SJCRH30 (cell line): ENCODE data around the gene USP3. TPM values are rescaled to one million over a fixed set of nuclear protein-coding genes. Genes with fewer than 3 reads are reported as not detected.

Experiments
- DNase-seq, 2 experiments: peaks; one replicate each; pipeline ENCODE4 v3.0.0-alpha.2; 2015 to 2020
- H3K27ac ChIP-seq: fragments of 250-450 bp; sonication (Bioruptor Pico); 2 replicates; pipeline ENCODE4 v1.5.1; 2020; ENCODE audit warnings: mild to moderate bottlenecking, moderate library complexity
- H3K27me3 ChIP-seq: fragments of 250-450 bp; sonication (Bioruptor Pico); 2 replicates; pipeline ENCODE4 v1.5.1; 2020; ENCODE audit warnings: mild to moderate bottlenecking, moderate library complexity
- H3K36me3 ChIP-seq: fragments of 250-450 bp; sonication (Bioruptor Pico); 2 replicates; pipeline ENCODE4 v1.5.1; 2020; ENCODE audit warnings: mild to moderate bottlenecking, moderate library complexity
- H3K4me1 ChIP-seq: fragments of 250-450 bp; sonication (Bioruptor Pico); 2 replicates; pipeline ENCODE4 v1.5.1; 2020; ENCODE audit warnings: mild to moderate bottlenecking, moderate library complexity
- H3K4me3 ChIP-seq: fragments of 250-450 bp; sonication (Bioruptor Pico); 2 replicates; pipeline ENCODE4 v1.5.1; 2020; ENCODE audit warnings: mild to moderate bottlenecking, moderate library complexity
- H3K9me3 ChIP-seq: fragments of 250-450 bp; sonication (Bioruptor Pico); replicated peaks from 2 replicates; pipeline ENCODE4 v1.5.1; 2020; ENCODE audit warnings: mild to moderate bottlenecking, moderate library complexity
- total RNA-seq: library from RNA; depleted of rRNA; stranded (reverse); fragments of >200 nt; shearing (Covaris generic); gene quantifications from 2 replicates; pipeline ENCODE4 v1.2.3, GENCODE V29; 2014

Gene USP3
- total RNA-seq, 1 experiment from 2014 or later, result 42.0 TPM

GRCh38 chr15:63469984-63470383, 34.4 kb upstream of the USP3 start:
- DNase-seq, result no peak
- no peaks in the 10 kb centered on the region for H3K36me3 ChIP-seq
- peaks cover 5% of the 10 kb centered on the region for H3K4me1 ChIP-seq
- no peak overlapping the region for H3K4me3 ChIP-seq
- H3K9me3 ChIP-seq, result no peaks in the 10 kb centered on the region
- H3K27me3 ChIP-seq, result no peaks in the 10 kb centered on the region
- no peak overlapping the region for H3K27ac ChIP-seq

- Histone ChIP-seq H3K4me3 (no peak overlapping the region), H3K27me3 (no peaks in the 10 kb centered on the region), H3K9me3 (no peaks in the 10 kb centered on the region), H3K4me1 (0 out of 2 replicates have a peak, but pooled peaks cover 3% of the 10 kb centered on the region), H3K27ac (no peak overlapping the region), H3K36me3 (no peaks in the 10 kb centered on the region)
- no peak for DNase-seq
Measured at GRCh38 chr15:63473007-63473748, 31.2 kb upstream of the USP3 start.

GRCh38 chr15:63473749-63473998, 30.7 kb upstream of the USP3 start:
- 0 out of 2 replicates have a peak, but pooled peaks cover 3% of the 10 kb centered on the region for H3K4me1 ChIP-seq
- DNase-seq, result no peak
- no peak overlapping the region for H3K4me3 ChIP-seq
- no peaks in the 10 kb centered on the region for H3K9me3 ChIP-seq
- H3K36me3 ChIP-seq, result no peaks in the 10 kb centered on the region
- no peak overlapping the region for H3K27ac ChIP-seq
- no peaks in the 10 kb centered on the region for H3K27me3 ChIP-seq

GRCh38 chr15:63473999-63474809, 30.2 kb upstream of the USP3 start:
- DNase-seq, result peak; percentile 49 to 64

GRCh38 chr15:63474810-63475316, 29.5 kb upstream of the USP3 start:
- Histone ChIP-seq H3K27me3 (no peaks in the 10 kb centered on the region), H3K4me1 (peaks cover 7% of the 10 kb centered on the region), H3K27ac (no peak overlapping the region), H3K9me3 (no peaks in the 10 kb centered on the region), H3K36me3 (no peaks in the 10 kb centered on the region), H3K4me3 (no peak overlapping the region)
- no peak for DNase-seq

More at GRCh38 chr15:63473999-63474809, 30.2 kb upstream of the USP3 start:
- no peaks in the 10 kb centered on the region for H3K27me3 ChIP-seq
- no peaks in the 10 kb centered on the region for H3K36me3 ChIP-seq
- H3K4me3 ChIP-seq, result no peak overlapping the region
- H3K9me3 ChIP-seq, result no peaks in the 10 kb centered on the region
- no peak overlapping the region for H3K27ac ChIP-seq
- H3K4me1 ChIP-seq, result peaks cover 4% of the 10 kb centered on the region

- DNase-seq, result no peak
- Histone ChIP-seq H3K36me3 (no peaks in the 10 kb centered on the region), H3K4me3 (no peak overlapping the region), H3K27me3 (no peaks in the 10 kb centered on the region), H3K27ac (no peak overlapping the region), H3K4me1 (peaks cover 7% of the 10 kb centered on the region), H3K9me3 (no peaks in the 10 kb centered on the region)
Measured at GRCh38 chr15:63475707-63476106, 28.7 kb upstream of the USP3 start.

- no peaks in the 10 kb centered on the region for H3K27me3 ChIP-seq
- no peak overlapping the region for H3K4me3 ChIP-seq
- no peak overlapping the region for H3K27ac ChIP-seq
- H3K36me3 ChIP-seq, result no peaks in the 10 kb centered on the region
- DNase-seq, result no peak
- H3K4me1 ChIP-seq, result peaks cover 7% of the 10 kb centered on the region
- H3K9me3 ChIP-seq, result no peaks in the 10 kb centered on the region
Measured at GRCh38 chr15:63476229-63476632, 28.2 kb upstream of the USP3 start.

GRCh38 chr15:63478243-63478642, 26.1 kb upstream of the USP3 start:
- H3K4me1 ChIP-seq, result peaks cover 7% of the 10 kb centered on the region
- no peak overlapping the region for H3K27ac ChIP-seq
- no peaks in the 10 kb centered on the region for H3K27me3 ChIP-seq
- H3K36me3 ChIP-seq, result no peaks in the 10 kb centered on the region
- DNase-seq, result no peak
- no peak overlapping the region for H3K4me3 ChIP-seq
- H3K9me3 ChIP-seq, result no peaks in the 10 kb centered on the region

- Histone ChIP-seq H3K9me3 (no peaks in the 10 kb centered on the region), H3K4me1 (peaks cover 7% of the 10 kb centered on the region), H3K4me3 (no peak overlapping the region), H3K27me3 (no peaks in the 10 kb centered on the region), H3K27ac (no peak overlapping the region), H3K36me3 (no peaks in the 10 kb centered on the region)
- no peak for DNase-seq
Measured at GRCh38 chr15:63480441-63480821, 24.0 kb upstream of the USP3 start.

GRCh38 chr15:63481105-63481810, 23.1 kb upstream of the USP3 start:
- Histone ChIP-seq H3K27me3 (no peaks in the 10 kb centered on the region), H3K4me1 (peaks cover 4% of the 10 kb centered on the region), H3K9me3 (no peaks in the 10 kb centered on the region), H3K4me3 (no peak overlapping the region), H3K36me3 (no peaks in the 10 kb centered on the region), H3K27ac (no peak overlapping the region)
- DNase-seq, result no peak

GRCh38 chr15:63482874-63483323, 21.5 kb upstream of the USP3 start:
- H3K4me1 ChIP-seq, result peaks cover 4% of the 10 kb centered on the region
- no peaks in the 10 kb centered on the region for H3K36me3 ChIP-seq
- no peaks in the 10 kb centered on the region for H3K27me3 ChIP-seq
- H3K27ac ChIP-seq, result no peak overlapping the region
- no peak overlapping the region for H3K4me3 ChIP-seq
- DNase-seq, result no peak
- H3K9me3 ChIP-seq, result no peaks in the 10 kb centered on the region

GRCh38 chr15:63483521-63484371, 20.6 kb upstream of the USP3 start:
- no peaks in the 10 kb centered on the region for H3K9me3 ChIP-seq
- peaks cover 4% of the 10 kb centered on the region for H3K4me1 ChIP-seq
- H3K36me3 ChIP-seq, result no peaks in the 10 kb centered on the region
- H3K4me3 ChIP-seq, result no peak overlapping the region
- no peak for DNase-seq
- H3K27me3 ChIP-seq, result no peaks in the 10 kb centered on the region
- H3K27ac ChIP-seq, result no peak overlapping the region

- Histone ChIP-seq H3K27me3 (no peaks in the 10 kb centered on the region), H3K4me1 (no peaks in the 10 kb centered on the region; the same call in none of the 2 replicates), H3K4me3 (no peak overlapping the region), H3K9me3 (no peaks in the 10 kb centered on the region), H3K27ac (no peak overlapping the region), H3K36me3 (no peaks in the 10 kb centered on the region)
- no peak for DNase-seq
Measured at GRCh38 chr15:63484433-63485186, 19.8 kb upstream of the USP3 start.
